ENCODE results near the gene RSAD2.
"Not testable (repeated sequence)": the region's sequence is repeated elsewhere in the genome, so short reads cannot be mapped to it uniquely, and the experiment has no call there.

The RSAD2 gene, protein sequence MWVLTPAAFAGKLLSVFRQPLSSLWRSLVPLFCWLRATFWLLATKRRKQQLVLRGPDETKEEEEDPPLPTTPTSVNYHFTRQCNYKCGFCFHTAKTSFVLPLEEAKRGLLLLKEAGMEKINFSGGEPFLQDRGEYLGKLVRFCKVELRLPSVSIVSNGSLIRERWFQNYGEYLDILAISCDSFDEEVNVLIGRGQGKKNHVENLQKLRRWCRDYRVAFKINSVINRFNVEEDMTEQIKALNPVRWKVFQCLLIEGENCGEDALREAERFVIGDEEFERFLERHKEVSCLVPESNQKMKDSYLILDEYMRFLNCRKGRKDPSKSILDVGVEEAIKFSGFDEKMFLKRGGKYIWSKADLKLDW

DNA sequence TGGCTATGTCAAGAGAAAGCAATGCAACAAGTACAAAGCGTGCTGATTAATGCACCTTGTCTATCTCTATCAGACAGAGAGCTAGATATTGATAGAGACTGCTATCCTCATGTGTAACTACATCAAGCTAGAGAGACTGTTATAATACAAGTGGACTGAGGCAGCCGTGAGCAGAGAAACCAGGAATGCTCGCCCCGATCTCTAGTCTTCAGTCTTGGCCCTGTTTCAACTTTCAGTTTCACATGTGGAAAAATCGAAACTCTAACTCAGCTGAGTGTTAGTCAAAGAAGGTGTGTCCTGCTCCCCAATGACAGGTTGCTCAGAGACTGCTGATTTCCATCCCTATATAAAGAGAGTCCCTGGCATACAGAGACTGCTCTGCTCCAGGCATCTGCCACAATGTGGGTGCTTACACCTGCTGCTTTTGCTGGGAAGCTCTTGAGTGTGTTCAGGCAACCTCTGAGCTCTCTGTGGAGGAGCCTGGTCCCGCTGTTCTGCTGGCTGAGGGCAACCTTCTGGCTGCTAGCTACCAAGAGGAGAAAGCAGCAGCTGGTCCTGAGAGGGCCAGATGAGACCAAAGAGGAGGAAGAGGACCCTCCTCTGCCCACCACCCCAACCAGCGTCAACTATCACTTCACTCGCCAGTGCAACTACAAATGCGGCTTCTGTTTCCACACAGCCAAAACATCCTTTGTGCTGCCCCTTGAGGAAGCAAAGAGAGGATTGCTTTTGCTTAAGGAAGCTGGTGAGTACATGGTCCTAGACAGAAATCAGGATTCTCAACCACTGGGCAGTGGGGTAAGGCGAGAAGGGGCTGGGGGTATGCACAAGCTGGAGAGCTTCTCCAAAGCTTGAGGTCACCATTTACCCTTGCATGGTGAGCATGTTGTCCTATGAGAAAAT, at the start of gene RSAD2:
Gene RSAD2, plus strand, starts transcription at position 376 of the 903 bp plus-strand sequence. Its CDS starts 24 bp downstream, at position 400.
- peak; percentile 67 for DNase-seq

DNA sequence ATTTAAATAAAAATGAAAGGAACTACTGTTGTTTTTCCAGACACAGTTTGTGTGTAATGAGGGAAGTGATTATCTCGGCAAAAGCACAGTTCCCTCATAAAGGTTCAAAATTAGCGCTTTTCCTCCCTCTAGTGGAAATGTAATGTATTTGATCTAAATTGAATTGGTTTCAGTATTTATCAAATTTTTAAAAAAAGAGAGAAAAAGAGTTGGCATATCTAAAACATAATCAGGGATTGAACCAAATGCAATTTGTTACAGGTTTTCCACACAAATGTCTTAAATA, 49.3 kb upstream of the RSAD2 start:
- DNase-seq, result peak; percentile 22

DNA sequence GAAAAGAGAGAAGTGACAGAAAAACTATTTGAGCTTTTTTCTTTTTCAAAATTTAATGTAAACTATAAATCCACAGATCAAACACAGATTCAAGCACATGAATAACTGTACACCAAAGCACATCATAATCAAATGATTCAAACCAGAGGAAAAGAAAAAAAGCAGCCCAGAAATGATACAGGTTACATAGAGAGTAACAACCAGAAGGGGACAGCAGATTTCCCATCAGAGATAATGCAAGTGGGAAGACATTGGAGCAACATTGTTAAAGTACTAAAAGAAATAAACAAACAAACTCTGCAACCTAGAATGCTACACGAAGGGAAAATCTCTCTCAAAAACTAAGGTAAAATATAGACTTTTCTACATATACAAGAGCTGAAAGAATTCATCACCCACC, 46.3 kb upstream of the RSAD2 start:
- DNase-seq, result no peak

DNA sequence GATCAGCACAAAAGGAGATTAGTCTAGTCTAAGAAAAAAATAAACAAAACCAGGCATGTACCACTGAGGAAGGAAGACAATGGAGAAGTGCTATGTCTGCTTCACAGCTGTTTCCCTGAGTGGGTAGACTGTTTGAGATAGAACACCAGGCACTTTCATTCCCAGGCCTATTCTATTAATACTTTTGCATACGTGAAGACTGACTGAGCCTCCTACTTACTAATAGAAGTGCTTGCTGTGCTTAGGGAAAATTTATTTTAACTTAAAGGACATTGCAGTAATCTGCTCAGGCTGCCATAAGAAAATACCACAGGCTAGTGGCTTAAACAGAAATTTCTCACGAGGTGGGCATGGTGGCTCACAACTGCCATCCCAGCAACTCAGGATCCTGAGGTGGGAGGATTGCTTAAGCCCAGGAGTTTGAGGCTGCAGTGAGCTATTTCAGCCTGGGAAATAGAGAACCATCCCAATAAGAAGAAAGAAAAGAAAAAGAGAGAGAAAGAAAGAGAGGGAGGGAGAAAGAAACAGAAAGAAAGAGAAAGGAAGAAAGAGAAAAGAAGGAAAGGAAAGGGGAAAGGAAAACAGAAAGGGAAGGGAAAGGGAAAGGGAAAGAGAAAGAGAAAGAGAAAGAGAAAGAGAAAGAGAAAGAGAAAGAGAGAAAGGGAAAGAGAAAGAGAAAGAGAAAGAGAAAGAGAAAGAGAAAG, 44.8 kb upstream of the RSAD2 start:
- DNase-seq, result no peak

DNA sequence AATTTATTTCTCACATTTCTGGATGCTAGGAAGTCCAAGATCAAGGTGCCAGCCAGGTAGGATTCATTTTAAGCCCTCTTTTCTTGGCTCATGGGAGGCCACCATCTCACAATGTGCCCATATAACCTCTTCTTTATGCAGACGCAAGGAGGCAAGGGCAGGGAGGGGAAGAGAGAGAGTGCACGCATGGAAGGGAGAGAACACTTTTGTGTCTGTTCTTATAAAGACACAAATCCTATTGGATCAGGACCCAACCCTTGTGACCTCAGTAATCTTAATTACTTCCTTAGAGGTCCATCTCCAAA, 44.3 kb upstream of the RSAD2 start:
- DNase-seq, result no peak

DNA sequence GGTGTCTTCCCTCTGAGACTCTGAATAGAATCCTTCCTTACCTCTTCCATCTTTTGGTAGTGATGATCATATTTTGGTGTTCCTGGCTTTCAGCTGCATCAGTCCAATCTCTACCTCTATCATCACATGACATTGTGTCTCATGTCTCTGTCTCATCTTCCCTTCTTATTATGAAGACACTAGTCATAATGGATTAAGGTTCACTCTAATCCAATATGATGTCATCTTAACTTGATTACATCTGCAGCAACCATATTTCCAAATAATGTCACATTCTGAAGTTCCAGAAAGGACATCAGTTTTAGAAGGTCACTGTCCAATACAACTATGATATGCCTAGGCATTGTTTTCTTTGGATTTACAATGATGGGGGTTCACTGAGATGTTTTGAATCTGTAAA, 43.4 kb upstream of the RSAD2 start:
- no peak for DNase-seq

DNA sequence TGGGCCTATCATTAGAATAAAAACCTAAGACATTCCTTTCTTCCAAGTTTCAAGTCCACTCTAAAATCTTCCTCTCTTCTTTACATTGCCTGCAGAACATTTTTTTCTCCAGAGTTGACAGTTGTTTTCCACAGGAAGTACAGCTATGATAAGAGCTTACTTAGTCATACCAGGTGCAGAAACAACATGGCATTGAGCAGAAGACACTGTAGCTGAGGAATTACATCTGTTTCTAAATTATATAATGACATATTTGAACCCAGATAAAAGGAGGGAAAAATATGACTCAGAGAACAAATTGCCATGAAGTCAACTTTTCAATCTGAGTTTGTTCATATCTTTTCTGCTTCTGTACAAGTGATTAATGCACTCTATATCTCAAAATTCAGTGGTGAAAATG, 42.1 kb upstream of the RSAD2 start:
- DNase-seq, result no peak

DNA sequence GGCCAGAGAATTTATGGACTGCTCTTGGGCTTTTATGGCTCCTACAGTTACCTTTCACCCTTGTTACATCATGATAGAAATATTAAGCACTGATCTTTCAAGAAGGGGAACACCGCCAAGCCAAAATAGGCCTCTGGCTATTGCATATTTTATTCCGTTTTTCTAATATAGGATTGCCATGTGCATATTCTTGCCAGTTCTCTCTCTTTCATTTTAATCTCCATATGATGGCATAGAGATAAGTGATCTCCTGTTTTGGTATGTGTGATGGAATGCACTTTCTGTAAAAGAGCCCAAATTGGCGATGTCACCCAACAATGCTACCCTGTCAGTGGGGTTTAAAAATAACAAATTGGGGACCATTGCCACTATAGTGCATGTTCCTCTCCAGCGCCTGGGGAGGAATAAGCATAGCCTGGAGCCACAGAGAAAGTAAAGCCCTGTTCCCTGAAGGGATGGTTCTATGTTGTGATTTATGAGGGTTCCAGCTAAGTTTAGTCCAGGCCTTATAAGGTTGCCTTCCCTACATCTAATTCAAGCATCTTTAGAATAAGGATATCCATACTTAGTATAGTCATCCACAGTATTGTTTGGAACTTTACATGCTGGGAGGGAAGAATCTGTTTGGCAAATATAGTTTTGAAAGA, 38.8 kb upstream of the RSAD2 start:
- no peak for DNase-seq

DNA sequence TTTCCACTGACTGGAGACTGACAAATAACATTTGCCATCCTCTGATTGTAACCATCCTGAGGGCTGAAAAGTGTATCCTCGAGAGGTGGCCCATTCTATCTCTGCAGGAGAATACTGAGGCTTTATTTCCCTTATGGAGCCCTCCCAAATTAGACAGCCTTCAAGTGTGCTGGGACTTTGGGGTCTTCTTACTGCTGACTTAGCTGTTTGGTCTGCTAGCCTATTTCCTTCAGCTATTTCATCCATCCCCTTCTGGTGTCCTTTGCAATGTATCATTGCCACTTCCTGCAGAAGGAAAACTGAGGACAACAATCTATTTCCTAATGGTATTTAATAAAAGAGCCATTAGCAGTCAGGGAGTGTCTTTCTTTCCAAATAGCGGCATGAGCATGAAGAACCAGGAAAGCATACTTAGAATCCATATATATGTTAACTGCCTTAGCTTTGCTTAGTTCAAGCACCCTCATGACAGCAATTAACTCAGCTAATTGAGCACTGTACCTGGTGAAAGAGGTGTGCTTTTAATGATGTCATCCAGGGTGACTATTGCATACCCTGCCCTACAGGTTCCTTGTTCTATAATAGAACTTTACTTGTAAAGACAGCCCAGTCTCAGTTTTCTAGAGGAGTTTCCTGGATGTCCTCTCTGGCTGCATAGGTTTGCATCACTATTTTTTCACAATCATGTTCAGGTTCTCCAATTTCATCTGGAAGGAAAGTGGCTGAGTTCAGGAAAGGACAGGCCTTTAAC, 35.9 kb upstream of the RSAD2 start:
- DNase-seq, result no peak

DNA sequence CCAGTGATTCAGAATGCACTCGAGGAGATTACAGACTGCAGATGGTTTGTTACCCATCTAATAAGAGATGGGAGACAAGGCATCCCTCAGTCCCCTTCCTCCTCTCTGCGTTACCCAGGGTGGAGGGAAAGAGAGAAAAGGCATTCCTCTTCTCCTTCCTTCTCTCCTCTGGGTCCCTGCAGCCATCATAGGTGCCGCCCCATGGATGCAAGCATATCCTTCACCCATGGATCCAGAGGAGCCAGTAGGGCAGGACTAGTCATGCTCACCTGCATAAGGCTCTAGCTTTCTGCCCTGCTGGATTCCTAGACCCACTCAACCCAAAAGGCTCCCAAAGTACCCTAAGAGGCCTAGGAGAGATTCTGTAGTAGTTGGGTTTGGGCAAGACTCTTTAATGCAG, 32.3 kb upstream of the RSAD2 start:
- no peak for DNase-seq

DNA sequence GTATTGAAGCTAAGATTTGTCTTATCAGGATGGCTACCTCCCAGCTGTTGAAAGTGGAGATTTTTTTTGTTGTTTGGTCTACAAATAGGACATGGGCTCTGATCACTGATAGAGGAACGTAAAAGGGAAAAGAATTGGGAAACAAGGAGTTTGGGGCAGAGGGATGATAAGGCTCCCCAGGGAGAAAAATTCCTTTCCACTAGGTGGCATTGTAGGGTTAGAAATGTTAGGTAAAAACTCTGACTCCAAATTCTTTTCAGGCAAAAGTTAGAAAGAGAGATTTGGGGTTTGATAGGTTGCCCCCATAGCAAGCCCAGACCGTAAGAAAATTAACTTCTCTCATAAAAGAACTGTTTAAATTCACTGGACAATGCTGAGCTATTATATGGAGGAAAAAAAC, 31.7 kb upstream of the RSAD2 start:
- no peak for DNase-seq

DNA sequence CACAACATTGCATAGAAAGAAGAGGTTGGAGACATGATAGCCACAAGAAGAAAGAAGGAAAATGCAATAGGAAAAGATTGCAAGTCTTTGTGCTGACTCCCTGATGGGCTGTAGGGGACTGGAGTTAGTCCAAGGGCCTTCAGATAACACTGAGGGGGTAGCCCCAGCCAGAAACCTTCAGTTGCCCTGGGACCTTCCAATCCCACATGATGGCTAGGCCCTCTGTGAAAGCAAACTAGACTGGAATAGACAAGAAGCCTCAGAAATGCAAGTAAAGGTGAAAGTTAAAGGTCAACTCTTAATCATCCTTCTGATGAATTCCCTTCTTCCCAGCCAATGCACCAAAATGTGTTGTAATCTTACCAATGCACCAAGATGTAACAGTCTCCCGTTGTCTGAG, 31.0 kb upstream of the RSAD2 start:
- DNase-seq, result no peak

DNA sequence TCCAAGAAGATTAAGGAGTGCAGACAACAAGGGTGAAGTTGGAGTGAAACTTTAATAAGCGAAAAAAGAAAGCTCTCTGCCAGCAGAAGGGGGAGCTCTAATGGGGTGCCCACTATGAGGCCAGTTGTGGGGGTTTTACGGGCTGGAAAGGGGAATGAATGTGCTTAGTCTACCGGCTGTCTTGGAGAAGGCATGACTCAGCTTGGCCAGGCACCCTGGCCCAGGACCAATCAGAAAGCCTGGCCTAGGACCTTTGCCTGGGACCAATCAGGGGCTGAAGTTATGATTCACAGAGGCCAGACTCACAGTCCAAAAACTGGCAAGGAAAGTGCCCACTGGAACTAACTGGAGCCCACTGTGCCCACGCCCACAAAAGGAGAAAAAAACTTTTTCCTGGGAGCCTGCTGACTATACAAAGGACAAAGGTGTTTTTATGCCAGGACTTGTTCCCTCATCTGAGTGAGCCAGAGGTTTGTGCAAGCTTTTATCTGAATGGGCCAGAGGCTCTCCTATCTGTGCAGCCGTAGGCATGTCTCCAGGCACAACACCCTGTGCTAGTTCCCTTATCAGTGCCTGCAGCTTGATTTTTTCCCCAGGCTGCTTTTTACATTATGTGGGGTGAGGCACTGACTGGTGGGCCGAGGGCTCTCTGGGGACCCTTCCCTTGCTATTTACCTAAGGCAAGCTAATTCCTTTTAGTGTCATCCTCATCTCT, 30.5 kb upstream of the RSAD2 start:
- no peak for DNase-seq

DNA sequence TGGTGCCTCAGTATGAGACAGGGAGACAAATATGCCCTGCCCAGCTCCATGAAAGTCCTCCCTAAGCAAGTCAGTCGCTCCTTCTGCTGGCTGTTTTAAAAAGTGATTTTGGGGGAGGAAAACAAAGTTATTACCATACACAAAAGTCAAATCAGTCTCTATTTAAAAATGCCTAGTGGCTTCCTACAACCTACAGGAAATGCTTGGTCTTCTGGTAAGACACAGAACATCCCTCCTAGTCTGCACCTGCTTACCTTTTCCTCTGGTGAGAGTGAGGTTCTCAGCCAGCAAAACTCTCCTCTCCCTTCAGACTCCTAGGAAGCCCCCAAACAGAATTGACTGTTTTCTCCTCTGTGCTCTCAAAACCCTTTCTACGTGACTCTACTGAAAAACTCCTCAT, 25.4 kb upstream of the RSAD2 start:
- DNase-seq, result no peak

DNA sequence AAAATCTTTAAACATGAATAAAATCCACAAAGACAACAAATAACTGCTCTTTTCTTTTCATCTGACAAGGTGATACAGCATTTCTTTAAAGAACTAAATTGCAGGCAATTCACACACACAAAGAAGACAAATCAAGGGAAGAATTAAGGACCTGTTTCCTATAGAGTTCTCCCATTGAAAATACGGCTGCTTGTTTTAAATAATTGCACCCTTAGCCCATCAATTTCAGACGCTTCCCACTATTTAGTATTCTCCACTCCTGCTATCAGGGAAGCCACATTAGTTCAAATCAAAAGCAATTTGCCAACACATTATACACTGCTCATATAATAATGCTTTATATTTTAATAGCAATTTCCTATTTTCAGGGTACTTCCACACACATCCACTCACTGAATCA, 23.2 kb upstream of the RSAD2 start:
- DNase-seq, result no peak

DNA sequence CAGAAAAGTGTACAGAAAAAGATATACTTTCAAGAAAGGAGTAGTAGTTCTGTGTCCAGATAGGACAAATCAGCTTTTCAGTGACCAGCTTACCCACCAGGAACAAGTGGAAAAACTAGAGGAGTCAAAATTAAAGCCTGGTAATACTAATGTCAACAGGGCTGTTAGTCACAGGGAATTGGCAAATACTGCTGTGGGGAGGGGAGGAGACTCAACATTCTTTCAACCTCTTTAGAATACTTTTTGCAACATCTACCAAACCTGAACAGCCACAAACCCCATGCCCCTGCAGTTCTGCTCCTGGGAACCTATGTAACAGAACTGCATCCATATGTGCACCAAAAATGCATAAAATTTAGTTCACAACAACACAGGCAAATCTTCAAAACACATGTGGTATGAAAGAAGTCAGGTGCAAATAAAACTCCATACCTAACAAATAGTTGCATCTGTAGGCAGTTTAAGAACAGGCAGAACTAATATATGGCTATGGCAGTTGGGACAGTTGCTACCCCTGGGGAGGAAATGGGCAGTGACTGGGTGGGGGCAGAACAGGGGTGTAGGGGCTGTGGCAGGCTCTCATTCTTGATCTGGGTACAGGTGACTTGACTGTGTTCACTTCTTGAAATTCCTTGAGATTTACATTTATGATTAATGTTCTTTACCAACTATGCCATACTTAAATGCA, 21.6 kb upstream of the RSAD2 start:
- DNase-seq, result no peak

DNA sequence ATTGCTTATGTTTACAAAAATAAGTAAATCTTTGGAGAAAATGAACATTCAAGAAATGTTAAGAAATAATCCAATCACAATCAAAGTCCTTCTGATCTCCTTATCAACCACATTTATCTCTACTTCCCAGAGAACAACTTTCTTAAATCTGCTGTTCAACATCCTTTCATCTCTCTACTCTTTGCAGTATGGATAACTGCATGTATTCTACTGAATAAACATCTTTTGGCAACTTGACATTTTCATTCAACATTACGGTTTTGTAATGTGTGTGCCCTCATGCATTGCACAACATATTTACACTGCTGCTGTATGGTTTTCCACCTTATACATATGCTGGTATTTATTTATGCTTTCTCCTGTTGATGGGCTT, 21.0 kb upstream of the RSAD2 start:
- no peak for DNase-seq

DNA sequence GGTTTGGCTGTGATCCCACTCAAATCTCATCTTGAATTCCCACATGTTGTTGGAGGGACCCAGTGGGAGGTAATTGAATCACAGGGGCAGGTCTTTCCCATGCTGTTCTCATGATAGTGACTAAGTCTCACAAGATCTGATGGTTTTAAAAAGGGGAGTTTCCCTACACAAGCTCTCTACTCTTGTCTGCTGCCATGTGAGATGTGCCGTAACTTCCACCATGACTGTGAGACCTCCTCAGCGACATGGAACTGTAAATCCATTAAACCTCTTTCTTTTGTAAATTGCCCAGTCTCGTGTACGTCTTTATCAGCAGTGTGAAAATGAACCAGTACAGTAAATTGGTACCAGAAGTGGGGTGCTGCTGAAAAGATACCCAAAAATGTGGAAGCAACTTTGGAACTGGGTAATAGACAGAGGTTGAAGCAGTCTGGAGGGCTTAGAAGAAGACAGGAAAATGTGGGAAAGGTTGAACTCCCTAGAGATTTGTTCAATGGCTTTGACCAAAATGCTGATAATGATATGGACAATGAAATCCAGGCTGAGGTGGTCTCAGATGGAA, 19.0 kb upstream of the RSAD2 start:
- not testable (repeated sequence) for DNase-seq

DNA sequence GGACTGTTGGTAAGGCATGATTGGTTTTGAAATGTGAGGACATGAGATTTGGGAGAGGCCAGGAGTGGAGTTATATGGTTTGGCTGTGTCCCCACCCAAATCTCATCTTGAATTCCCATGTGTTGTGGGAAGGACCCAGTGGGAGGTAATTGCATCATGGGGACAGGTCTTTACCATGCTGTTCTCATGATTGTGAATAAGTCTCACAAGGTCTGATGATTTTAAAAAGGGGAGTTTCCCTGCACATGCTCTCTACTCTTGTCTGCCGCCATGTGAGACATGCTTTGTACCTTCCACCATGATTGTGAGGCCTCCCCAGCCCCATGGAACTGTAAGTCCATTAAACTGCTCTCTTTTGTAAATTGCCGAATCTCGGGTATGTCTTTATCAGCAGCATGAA, 17.3 kb upstream of the RSAD2 start:
- no peak for DNase-seq

DNA sequence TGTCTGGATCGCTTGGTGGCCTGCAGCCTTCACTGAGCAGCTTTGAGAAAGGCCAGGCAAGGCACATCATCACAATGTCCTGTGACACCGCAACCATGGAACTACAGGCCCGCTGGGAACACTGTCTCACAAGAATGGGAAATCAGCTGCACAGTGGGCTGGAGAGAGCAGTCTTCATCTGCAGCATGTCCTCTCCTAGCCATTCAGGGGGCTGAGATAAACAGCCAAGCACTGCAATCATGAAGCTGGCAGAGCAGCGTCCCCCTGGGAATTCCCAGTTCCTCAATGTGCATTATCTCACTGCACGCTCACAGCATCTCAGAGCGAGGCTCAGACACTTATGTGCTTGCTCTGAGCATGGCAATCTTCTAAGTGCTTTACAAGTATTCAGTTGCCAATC, 13.8 kb upstream of the RSAD2 start:
- DNase-seq, result no peak

DNA sequence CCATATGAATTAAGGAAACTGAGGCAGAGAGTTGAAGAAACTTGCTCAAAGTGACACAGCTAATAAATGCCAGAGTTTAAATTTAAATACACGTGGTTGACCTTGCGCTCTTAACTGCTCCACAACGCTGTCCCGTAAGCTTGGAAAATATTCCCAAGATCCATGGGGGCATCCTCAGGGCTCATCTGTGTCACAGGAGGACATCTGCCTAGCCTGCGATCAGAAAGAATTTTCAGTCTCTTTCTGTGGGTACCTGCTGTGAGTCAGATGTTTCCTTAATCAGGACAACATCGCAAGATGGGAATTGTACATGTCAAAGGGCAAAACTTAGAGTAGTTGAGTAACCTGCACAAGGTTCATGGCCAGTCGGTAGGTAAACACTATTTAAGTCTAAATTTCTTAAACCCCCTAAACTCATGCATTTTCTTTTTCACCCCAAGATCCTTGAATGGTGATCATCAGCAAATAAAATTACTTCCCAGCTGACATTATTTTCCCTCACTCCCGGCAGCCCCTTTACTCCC, 13.3 kb upstream of the RSAD2 start:
- DNase-seq, result no peak

Measured in CD4-positive, alpha-beta T cell treated with Interleukin-4 for 4 hours (primary cell).